Mesothelial cell of epicardium (in vitro differentiated cells): ENCODE results near the gene SPATA24. TPM values are rescaled to one million over a fixed set of nuclear protein-coding genes. Genes with fewer than 3 reads are reported as not detected.
"Not testable (repeated sequence)": the region's sequence is repeated elsewhere in the genome, so short reads cannot be mapped to it uniquely, and the experiment has no call there.

Source experiments
- DNase-seq, 2 experiments: peaks; one replicate each; pipeline ENCODE4 v3.0.0; 2021; ENCODE audit warnings: low spot score in 2 of 2; ENCODE audit not compliant: unreplicated experiment in 2 of 2
- H3K27ac Mint-ChIP-seq: 2 replicates; pipeline ENCODE4 v1.8.0; 2021; ENCODE audit warnings: mixed read lengths
- H3K27me3 Mint-ChIP-seq: 2 replicates; pipeline ENCODE4 v1.8.0; 2021; ENCODE audit warnings: low read depth, mixed read lengths
- H3K36me3 Mint-ChIP-seq: 2 replicates; pipeline ENCODE4 v1.8.0; 2021; ENCODE audit warnings: mixed read lengths
- H3K4me1 Mint-ChIP-seq: 2 replicates; pipeline ENCODE4 v1.8.0; 2021; ENCODE audit warnings: mixed read lengths
- H3K4me3 Mint-ChIP-seq: 2 replicates; pipeline ENCODE4 v1.8.0; 2021; ENCODE audit warnings: mild to moderate bottlenecking, moderate library complexity, mixed read lengths
- H3K9me3 Mint-ChIP-seq: 2 replicates; pipeline ENCODE4 v1.8.0; 2021; ENCODE audit warnings: mixed read lengths
- CTCF ChIP-seq: fragments of 200-600 bp; sonication (generic); IDR thresholded peaks from one replicate; pipeline ENCODE4 v1.5.0; 2021; ENCODE audit warnings: antibody characterized with exemption; ENCODE audit not compliant: unreplicated experiment
- total RNA-seq: library from RNA; stranded (reverse); gene quantifications from 3 replicates; pipeline ENCODE4 v1.2.1, GENCODE V29; 2021

SPATA24 gene
- total RNA-seq, 1 donor from 2014 or later = 4.8 TPM

GRCh38 chr5:139413963-139414362 is 10.1 kb upstream of the SPATA24 start:
- Mint-ChIP-seq H3K4me1 (no peaks in the 10 kb centered on the region), H3K4me3 (no peak overlapping the region), H3K27me3 (no peaks in the 10 kb centered on the region), H3K9me3 (no peaks in the 10 kb centered on the region), H3K36me3 (peaks cover 11% of the 10 kb centered on the region), H3K27ac (no peak overlapping the region)
- no peak for DNase-seq
- TF ChIP-seq CTCF = no peak

GRCh38 chr5:139413153-139413552 is 9.3 kb upstream of the SPATA24 start:
- Mint-ChIP-seq H3K27ac (no peak overlapping the region), H3K4me1 (no peaks in the 10 kb centered on the region), H3K27me3 (no peaks in the 10 kb centered on the region), H3K4me3 (no peak overlapping the region), H3K36me3 (peaks cover 4% of the 10 kb centered on the region), H3K9me3 (no peaks in the 10 kb centered on the region)
- TF ChIP-seq CTCF = no peak
- DNase-seq = no peak

GRCh38 chr5:139410993-139411828 is 7.3 kb upstream of the SPATA24 start:
- Mint-ChIP-seq H3K36me3 (peaks cover 4% of the 10 kb centered on the region), H3K9me3 (no peaks in the 10 kb centered on the region), H3K27ac (no peak overlapping the region), H3K27me3 (no peaks in the 10 kb centered on the region), H3K4me1 (no peaks in the 10 kb centered on the region), H3K4me3 (no peak overlapping the region)
- TF ChIP-seq CTCF = no peak
- no peak for DNase-seq

GRCh38 chr5:139410121-139410992 is 6.5 kb upstream of the SPATA24 start:
- TF ChIP-seq CTCF = no peak
- no peak overlapping the region for H3K27ac Mint-ChIP-seq
- H3K4me1 Mint-ChIP-seq = no peaks in the 10 kb centered on the region
- H3K9me3 Mint-ChIP-seq = no peaks in the 10 kb centered on the region
- no peaks in the 10 kb centered on the region for H3K27me3 Mint-ChIP-seq
- H3K36me3 Mint-ChIP-seq = peaks cover 4% of the 10 kb centered on the region
- no peak for DNase-seq
- no peak overlapping the region for H3K4me3 Mint-ChIP-seq

- DNase-seq, H3K4me1 Mint-ChIP-seq, H3K27ac Mint-ChIP-seq, H3K9me3 Mint-ChIP-seq, H3K27me3 Mint-ChIP-seq, H3K4me3 Mint-ChIP-seq, H3K36me3 Mint-ChIP-seq: not testable (repeated sequence)
Measured at GRCh38 chr5:139409116-139409515, 5.2 kb upstream of the SPATA24 start.

- Mint-ChIP-seq H3K9me3 (no peaks in the 10 kb centered on the region), H3K4me1 (peaks cover 10% of the 10 kb centered on the region), H3K36me3 (peaks cover 1% of the 10 kb centered on the region), H3K27me3 (no peaks in the 10 kb centered on the region), H3K27ac (no peak overlapping the region), H3K4me3 (no peak overlapping the region)
- no peak for DNase-seq
- TF ChIP-seq CTCF = no peak
Measured at GRCh38 chr5:139408191-139408590, 4.3 kb upstream of the SPATA24 start.
